NB4 (cell line): ENCODE results near the gene LAMA1.

ENCODE experiments used
- POLR2A ChIP-seq: IDR thresholded peaks from 2 replicates; pipeline ENCODE4 v1.6.1; 2011; ENCODE audit warnings: mild to moderate bottlenecking; ENCODE audit not compliant: insufficient read length; ENCODE audit errors: extremely low read depth
- TF ChIP-seq, protein P1 (sequence below): IDR thresholded peaks from one replicate; pipeline ENCODE4 v1.5.1; 2012; ENCODE audit warnings: low read depth, low read length

DNA sequence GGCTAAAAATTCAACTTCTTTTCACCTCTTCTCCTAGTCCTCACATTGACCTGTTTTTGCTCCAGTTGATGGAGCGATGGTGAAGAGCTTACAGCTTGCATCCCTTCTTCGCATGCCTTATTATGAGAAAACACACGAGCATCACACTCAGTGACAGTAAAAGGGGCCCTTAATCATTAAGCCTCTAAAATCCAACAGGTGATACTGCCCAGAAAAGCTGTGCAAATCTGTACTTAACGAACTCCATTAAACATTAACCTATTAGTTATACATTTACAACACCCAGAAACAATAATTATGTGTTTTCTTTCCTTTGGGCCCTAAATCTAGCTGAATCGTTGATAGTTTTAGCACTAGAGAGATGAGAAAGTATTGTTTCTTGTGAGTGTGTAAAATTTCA, 54.8 kb downstream of the LAMA1 start:
- TF ChIP-seq, protein P1, sequence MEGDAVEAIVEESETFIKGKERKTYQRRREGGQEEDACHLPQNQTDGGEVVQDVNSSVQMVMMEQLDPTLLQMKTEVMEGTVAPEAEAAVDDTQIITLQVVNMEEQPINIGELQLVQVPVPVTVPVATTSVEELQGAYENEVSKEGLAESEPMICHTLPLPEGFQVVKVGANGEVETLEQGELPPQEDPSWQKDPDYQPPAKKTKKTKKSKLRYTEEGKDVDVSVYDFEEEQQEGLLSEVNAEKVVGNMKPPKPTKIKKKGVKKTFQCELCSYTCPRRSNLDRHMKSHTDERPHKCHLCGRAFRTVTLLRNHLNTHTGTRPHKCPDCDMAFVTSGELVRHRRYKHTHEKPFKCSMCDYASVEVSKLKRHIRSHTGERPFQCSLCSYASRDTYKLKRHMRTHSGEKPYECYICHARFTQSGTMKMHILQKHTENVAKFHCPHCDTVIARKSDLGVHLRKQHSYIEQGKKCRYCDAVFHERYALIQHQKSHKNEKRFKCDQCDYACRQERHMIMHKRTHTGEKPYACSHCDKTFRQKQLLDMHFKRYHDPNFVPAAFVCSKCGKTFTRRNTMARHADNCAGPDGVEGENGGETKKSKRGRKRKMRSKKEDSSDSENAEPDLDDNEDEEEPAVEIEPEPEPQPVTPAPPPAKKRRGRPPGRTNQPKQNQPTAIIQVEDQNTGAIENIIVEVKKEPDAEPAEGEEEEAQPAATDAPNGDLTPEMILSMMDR, result no peak
- no peak for TF ChIP-seq POLR2A
